A673 (cell line): ENCODE measurements around the gene AGAP2. TPM values are rescaled to one million over a fixed set of nuclear protein-coding genes. Genes with fewer than 3 reads are reported as not detected.

Source experiments
- BruUV-seq: library from RNA; stranded (reverse); fragments of 400-500 nt; replicated peaks from 2 replicates; lab custom pipeline; 2021; lab: Mats Ljungman, UMichigan
- CTCF ChIA-PET: fragments of 300-600 bp; sonication (Branson Sonifier 250); formaldehyde crosslinking; loops from one replicate; lab custom pipeline; 2022; ENCODE audit warnings: antibody characterized with exemption; lab: Charles Lee
- POLR2A ChIA-PET: fragments of 300-600 bp; sonication (Branson Sonifier 250); formaldehyde crosslinking; loops from one replicate; lab custom pipeline; 2022; ENCODE audit warnings: antibody characterized with exemption; ENCODE audit not compliant: low non-redundant PET; lab: Charles Lee
- DNase-seq: peaks from one replicate; pipeline ENCODE4 v3.0.0-alpha.2; 2015; ENCODE audit warnings: low spot score
- H3K27ac ChIP-seq: fragments of 200-600 bp; sonication (generic); 2 replicates; pipeline ENCODE4 v1.5.1; 2016; ENCODE audit warnings: mixed run types, low read depth, mild to moderate bottlenecking, mixed read lengths, antibody characterized with exemption, low read length; ENCODE audit not compliant: poor library complexity, severe bottlenecking
- H3K27me3 ChIP-seq: fragments of 200-600 bp; sonication (generic); replicated peaks from 2 replicates; pipeline ENCODE4 v1.6.1; 2017; ENCODE audit warnings: mixed run types, low read depth, mild to moderate bottlenecking, mixed read lengths, antibody characterized with exemption, low read length; ENCODE audit not compliant: insufficient read depth, poor library complexity
- H3K36me3 ChIP-seq: fragments of 200-600 bp; sonication (generic); 2 replicates; pipeline ENCODE4 v1.6.1; 2016; ENCODE audit warnings: mixed run types, mild to moderate bottlenecking, mixed read lengths, antibody characterized with exemption, low read length; ENCODE audit not compliant: insufficient read depth, poor library complexity, severe bottlenecking
- H3K4me1 ChIP-seq: fragments of 200-600 bp; sonication (generic); 2 replicates; pipeline ENCODE4 v1.6.1; 2017; ENCODE audit warnings: mixed run types, mild to moderate bottlenecking, mixed read lengths, antibody characterized with exemption, low read length; ENCODE audit not compliant: insufficient read depth, poor library complexity, severe bottlenecking
- H3K4me3 ChIP-seq: fragments of 200-600 bp; sonication (generic); 2 replicates; pipeline ENCODE4 v1.5.1; 2016; ENCODE audit warnings: low read depth, mixed run types, mild to moderate bottlenecking, mixed read lengths, low read length; ENCODE audit not compliant: poor library complexity, severe bottlenecking
- H3K9me3 ChIP-seq: fragments of 200-600 bp; sonication (generic); 2 replicates; pipeline ENCODE4 v1.6.1; 2016; ENCODE audit warnings: mixed run types, low read depth, mild to moderate bottlenecking, mixed read lengths, antibody characterized with exemption, low read length; ENCODE audit not compliant: poor library complexity, severe bottlenecking
- CTCF ChIP-seq: fragments of 300-800, 200-600 bp; sonication (generic); conservative IDR thresholded peaks from 2 replicates; pipeline ENCODE4 v1.5.1; 2017; ENCODE audit warnings: low read depth, mild to moderate bottlenecking, antibody characterized with exemption, low read length, moderate library complexity, mixed read lengths
- EZH2 ChIP-seq: fragments of 200-600 bp; sonication (generic); IDR thresholded peaks from 2 replicates; pipeline ENCODE4 v1.6.1; 2017; ENCODE audit warnings: borderline replicate concordance, low read depth, mild to moderate bottlenecking, mixed read lengths, antibody characterized with exemption, low read length; ENCODE audit not compliant: poor library complexity, severe bottlenecking
- intact Hi-C: fragments of 100-400 bp; cut with micrococcal nuclease; formaldehyde crosslinking; loops from one replicate; pipeline ENCODE4 v1.10.0; 2022; ENCODE audit not compliant: unreplicated experiment
- total RNA-seq: library from RNA; stranded (reverse); gene quantifications from 2 replicates; pipeline ENCODE4 v1.2.3, GENCODE V29; 2021

Gene AGAP2
- total RNA-seq, 1 experiment from 2014 or later: 4.0 TPM

GRCh38 chr12:57734591-57734990 lies 4.0 kb downstream of the AGAP2 start:
- ChIA-PET POLR2A (no interaction called here), CTCF (no interaction called here)
- Histone ChIP-seq H3K4me1 (peaks cover 22% of the 10 kb centered on the region), H3K4me3 (no peak overlapping the region), H3K27ac (no peak overlapping the region), H3K9me3 (no peaks in the 10 kb centered on the region), H3K27me3 (peaks cover 18% of the 10 kb centered on the region), H3K36me3 (no peaks in the 10 kb centered on the region)
- no peak for TF ChIP-seq EZH2
- TF ChIP-seq CTCF: no peak
- intact Hi-C loops: no loop called here
- DNase-seq: no peak
- BruUV-seq: no TSS peak

- Histone ChIP-seq H3K9me3 (no peaks in the 10 kb centered on the region), H3K27ac (no peak overlapping the region), H3K27me3 (peaks cover 18% of the 10 kb centered on the region), H3K4me1 (peaks cover 17% of the 10 kb centered on the region), H3K36me3 (no peaks in the 10 kb centered on the region), H3K4me3 (no peak overlapping the region)
- CTCF ChIA-PET: no interaction called here
- intact Hi-C loops: no loop called here
- DNase-seq: no peak
- TF ChIP-seq EZH2 (no peak), CTCF (no peak)
- POLR2A ChIA-PET: no interaction called here
- BruUV-seq: no TSS peak
Observed at GRCh38 chr12:57733928-57734327, 4.6 kb downstream of the AGAP2 start.

- ChIA-PET POLR2A (interaction anchor here (0.7 kb wide), 1 partner anchor 213 kb away, joined by 3 read pairs; no protein-coding TSS in a partner anchor), CTCF (interaction anchor here (0.5 kb wide), 2 partner anchors 490 to 1249 kb away, joined by 3 to 4 read pairs; no protein-coding TSS in a partner anchor)
- intact Hi-C loops: no loop called here
- Histone ChIP-seq H3K4me1 (peaks cover 16% of the 10 kb centered on the region), H3K36me3 (no peaks in the 10 kb centered on the region), H3K27ac (no peak overlapping the region), H3K27me3 (peaks cover 18% of the 10 kb centered on the region), H3K9me3 (no peaks in the 10 kb centered on the region), H3K4me3 (no peak overlapping the region)
- TF ChIP-seq EZH2 (no peak), CTCF (no peak)
- no TSS peak for BruUV-seq
- no peak for DNase-seq
Observed at GRCh38 chr12:57732726-57733593, 5.6 kb downstream of the AGAP2 start.
